Dedifferentiated amniotic fluid mesenchymal stem cell (primary cell): ENCODE data around the gene P4HA2.
"Not testable (repeated sequence)": the region's sequence is repeated elsewhere in the genome, so short reads cannot be mapped to it uniquely, and the experiment has no call there.

ENCODE experiments used
- DNase-seq: peaks from one replicate; pipeline ENCODE4 v3.0.0-alpha.2; 2016; ENCODE audit errors: extremely low spot score

P4HA2 gene

GRCh38 chr5:132145326-132145725 is 82.3 kb downstream of the P4HA2 start:
- not testable (repeated sequence) for DNase-seq

DNA sequence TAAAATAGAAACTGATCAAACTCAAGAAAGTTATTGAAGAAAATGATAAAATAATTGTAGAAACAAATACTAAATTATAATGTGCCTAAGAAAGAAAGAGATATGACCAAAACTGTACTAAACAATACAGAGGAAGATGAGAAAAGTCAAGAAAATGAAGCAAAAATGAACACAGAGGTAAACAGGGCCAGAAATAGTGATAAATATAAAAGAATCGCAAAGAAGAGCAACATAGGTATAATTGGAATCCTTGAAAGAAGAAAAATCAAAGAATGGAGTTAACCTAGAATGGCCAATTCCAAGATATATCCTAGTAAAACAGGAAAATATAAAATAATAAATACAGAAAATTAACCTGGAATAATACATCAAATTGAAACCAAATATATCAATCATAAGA is 84.5 kb downstream of the P4HA2 start:
- DNase-seq = no peak

- no peak for DNase-seq
Measured at GRCh38 chr5:132142459-132142858, 85.2 kb downstream of the P4HA2 start.
